ENCODE measurements around the gene ABCG8.

ABCG8 gene

GRCh38 chr2:43927442-43927841 is 88.7 kb downstream of the ABCG8 start:
- no peak for DNase-seq

DNA sequence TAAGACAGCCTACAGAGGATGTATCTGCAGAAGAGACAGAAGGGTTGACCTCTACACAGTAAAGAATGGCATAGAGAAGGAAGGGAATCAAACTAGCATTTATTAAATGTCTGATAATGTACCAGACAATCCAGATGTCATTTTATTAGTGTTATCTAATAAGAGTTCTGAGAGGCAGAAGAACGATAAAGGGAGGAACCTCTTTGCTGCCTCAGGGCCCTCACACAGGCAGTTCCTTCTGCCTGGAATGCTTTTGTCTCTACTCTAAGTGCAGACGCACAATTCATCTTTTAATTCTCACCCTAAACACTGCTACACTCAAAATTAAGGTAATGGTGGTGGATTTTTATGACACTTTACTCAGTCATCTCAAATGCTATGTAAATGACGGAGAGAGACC is 92.5 kb downstream of the ABCG8 start:
- no peak for DNase-seq
